ENCODE results near the gene KIF3A. TPM values are rescaled to one million over a fixed set of nuclear protein-coding genes. Genes with fewer than 3 reads are reported as not detected.

Gene KIF3A
- polyA plus RNA-seq, 1 donor from 2014 or later: 94.4 TPM

DNA sequence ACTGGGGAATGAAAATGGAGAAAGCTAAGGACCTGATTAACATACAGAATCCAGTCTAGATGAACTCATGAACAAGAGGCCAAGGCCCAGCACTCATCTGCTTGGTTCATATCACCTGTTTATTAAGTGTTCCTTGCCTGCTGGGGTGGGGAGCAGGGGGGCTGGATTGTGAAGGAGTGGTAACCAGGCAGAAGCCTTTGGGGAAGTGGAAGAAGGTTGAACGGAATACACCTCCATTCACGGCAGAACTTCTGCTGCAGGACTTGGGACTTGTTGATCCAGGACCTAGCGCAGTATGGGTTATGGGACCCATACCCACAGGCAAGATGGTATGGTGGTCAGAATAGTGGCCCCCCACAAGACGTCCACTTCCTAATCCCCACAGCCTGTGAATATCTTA, 48.5 kb upstream of the KIF3A start:
- no peak overlapping the region for H2AFZ ChIP-seq (ENCODE audit: low read depth, low read length)
- no peak overlapping the region for H3K4me2 ChIP-seq (ENCODE audit: low read length)
- H4K20me1 ChIP-seq (ENCODE audit: insufficient read depth): no peaks in the 10 kb centered on the region
- no peaks in the 10 kb centered on the region for H3K36me3 ChIP-seq (ENCODE audit: insufficient read depth, low read length)
- no peak overlapping the region for H3K4me3 ChIP-seq (ENCODE audit: low read length)
- H3K9me2 ChIP-seq (ENCODE audit: insufficient read depth, low read length): no peaks in the 10 kb centered on the region
- H3F3A ChIP-seq (ENCODE audit: insufficient read depth, low read length, poor library complexity, severe bottlenecking): no peaks in the 10 kb centered on the region
- H3K9ac ChIP-seq (ENCODE audit: low read length): no peak overlapping the region
- no peaks in the 10 kb centered on the region for H3K79me2 ChIP-seq (replicated peaks; ENCODE audit: insufficient read depth, low read length)
- H3K27me3 ChIP-seq (ENCODE audit: insufficient read depth, low read depth, low read length): no peaks in the 10 kb centered on the region
- TF ChIP-seq SMC3 (conservative IDR thresholded peaks at IDR 0.05; ENCODE audit: poor library complexity) (no peak), RAD21 (conservative IDR thresholded peaks at IDR 0.05) (no peak), EP300 (conservative IDR thresholded peaks at IDR 0.05; ENCODE audit: poor library complexity, severe bottlenecking) (no peak)
- H3K27ac ChIP-seq (ENCODE audit: low read length): no peak overlapping the region
- H3K9me3 ChIP-seq (ENCODE audit: low read length): no peaks in the 10 kb centered on the region

DNA sequence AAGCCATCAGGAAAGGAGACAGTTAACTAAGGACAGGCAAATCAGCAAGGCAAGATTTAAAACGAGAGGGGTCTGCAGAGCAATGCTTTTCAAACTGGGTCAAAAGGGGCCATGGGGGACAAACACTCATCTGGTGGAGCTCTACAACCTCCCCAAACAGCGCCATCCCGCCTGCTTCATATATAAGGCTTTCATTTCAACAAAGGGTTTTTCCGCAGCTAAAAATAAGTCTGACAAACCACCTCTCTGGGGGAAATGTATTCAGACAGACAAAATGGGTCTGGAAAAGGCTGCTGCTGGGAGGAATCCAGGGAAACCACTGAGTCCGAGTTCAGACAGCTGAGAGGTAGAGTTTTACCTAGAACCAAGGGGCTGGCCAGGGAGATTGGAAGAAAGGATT, 48.0 kb upstream of the KIF3A start:
- no peak for TF ChIP-seq CTCF (IDR thresholded peaks at IDR 0.05; ENCODE audit: poor library complexity, severe bottlenecking)
- no peak for TF ChIP-seq SMC3 (conservative IDR thresholded peaks at IDR 0.05; ENCODE audit: poor library complexity)
- no peak for TF ChIP-seq EZH2 (IDR thresholded peaks at IDR 0.05; ENCODE audit: borderline replicate concordance, insufficient read depth, low read length, poor library complexity, severe bottlenecking)
- TF ChIP-seq RAD21 (conservative IDR thresholded peaks at IDR 0.05): no peak
- TF ChIP-seq EP300 (conservative IDR thresholded peaks at IDR 0.05; ENCODE audit: poor library complexity, severe bottlenecking): no peak
- no peak for TF ChIP-seq REST (IDR thresholded peaks at IDR 0.05; ENCODE audit: borderline replicate concordance)
- no peak for TF ChIP-seq MXI1 (conservative IDR thresholded peaks at IDR 0.05; ENCODE audit: poor library complexity, severe bottlenecking)
- TF ChIP-seq POLR2AphosphoS5 (IDR thresholded peaks at IDR 0.05): no peak
- no peak for TF ChIP-seq TAF1 (IDR thresholded peaks at IDR 0.05; ENCODE audit: low read depth)
- Histone ChIP-seq H3K27ac (ENCODE audit: low read length) (no peak overlapping the region), H3K9me3 (ENCODE audit: low read length) (no peaks in the 10 kb centered on the region), H3F3A (ENCODE audit: insufficient read depth, low read length, poor library complexity, severe bottlenecking) (no peaks in the 10 kb centered on the region), H3K4me2 (ENCODE audit: low read length) (no peak overlapping the region), H3K9ac (ENCODE audit: low read length) (no peak overlapping the region), H3K79me2 (replicated peaks; ENCODE audit: insufficient read depth, low read length) (no peaks in the 10 kb centered on the region), H3K9me2 (ENCODE audit: insufficient read depth, low read length) (no peaks in the 10 kb centered on the region), H3K4me3 (ENCODE audit: low read length) (no peak overlapping the region), H3K27me3 (ENCODE audit: insufficient read depth, low read depth, low read length) (no peaks in the 10 kb centered on the region), H4K20me1 (ENCODE audit: insufficient read depth) (no peaks in the 10 kb centered on the region), H3K36me3 (ENCODE audit: insufficient read depth, low read length) (no peaks in the 10 kb centered on the region), H2AFZ (ENCODE audit: low read depth, low read length) (no peak overlapping the region)

DNA sequence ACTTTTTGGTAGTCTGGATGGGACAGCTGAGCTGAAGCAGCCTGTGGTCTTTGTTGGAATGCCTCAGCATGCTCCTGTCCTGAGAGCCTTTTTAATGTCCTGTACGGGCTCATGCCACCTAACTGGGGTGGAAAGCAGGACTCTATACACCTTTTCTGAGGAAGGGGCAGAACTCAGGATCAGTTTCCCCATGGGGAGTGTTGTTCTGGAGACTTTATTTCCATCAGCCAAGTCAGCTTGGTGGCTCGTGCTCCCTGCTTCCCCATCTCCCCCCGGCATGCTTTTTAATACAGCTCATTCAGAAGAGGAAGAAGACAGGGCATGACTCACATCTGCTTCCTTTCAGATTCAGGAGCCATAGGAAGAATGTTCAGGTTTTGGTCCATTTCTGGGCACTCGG, 44.8 kb upstream of the KIF3A start:
- H3K36me3 ChIP-seq (ENCODE audit: insufficient read depth, low read length): no peaks in the 10 kb centered on the region
- no peak overlapping the region for H3K4me2 ChIP-seq (ENCODE audit: low read length)
- no peak overlapping the region for H3K27ac ChIP-seq (ENCODE audit: low read length)
- H3F3A ChIP-seq (ENCODE audit: insufficient read depth, low read length, poor library complexity, severe bottlenecking): no peaks in the 10 kb centered on the region
- H3K4me3 ChIP-seq (ENCODE audit: low read length): no peak overlapping the region
- H3K27me3 ChIP-seq (ENCODE audit: insufficient read depth, low read depth, low read length): peaks cover 8% of the 10 kb centered on the region
- H3K9me3 ChIP-seq (ENCODE audit: low read length): no peaks in the 10 kb centered on the region
- no peaks in the 10 kb centered on the region for H3K79me2 ChIP-seq (replicated peaks; ENCODE audit: insufficient read depth, low read length)
- no peaks in the 10 kb centered on the region for H3K9me2 ChIP-seq (ENCODE audit: insufficient read depth, low read length)
- no peak for TF ChIP-seq REST (IDR thresholded peaks at IDR 0.05; ENCODE audit: borderline replicate concordance)
- TF ChIP-seq EP300 (conservative IDR thresholded peaks at IDR 0.05; ENCODE audit: poor library complexity, severe bottlenecking): no peak
- TF ChIP-seq RAD21 (conservative IDR thresholded peaks at IDR 0.05): no peak
- no peak overlapping the region for H2AFZ ChIP-seq (ENCODE audit: low read depth, low read length)
- no peaks in the 10 kb centered on the region for H4K20me1 ChIP-seq (ENCODE audit: insufficient read depth)
- H3K9ac ChIP-seq (ENCODE audit: low read length): no peak overlapping the region

Measured in neural cell (in vitro differentiated cells).